Dermis microvascular lymphatic vessel endothelial cell (primary cell): ENCODE data around the gene REV3L. TPM values are rescaled to one million over a fixed set of nuclear protein-coding genes. Genes with fewer than 3 reads are reported as not detected.
A peak's percentile ranks its signal among the peaks of the same experiment; 100 is the strongest.
"Not testable (repeated sequence)": the region's sequence is repeated elsewhere in the genome, so short reads cannot be mapped to it uniquely, and the experiment has no call there.

Source experiments
- DNase-seq, 2 donors: peaks; one replicate each; pipeline versions ENCODE4 v3.0.0 to v3.0.0-alpha.2; 2010; ENCODE audit warnings: low read depth in 2 of 2
- total RNA-seq: library from RNA; depleted of rRNA; stranded (reverse); fragments of >200 nt; gene quantifications from 2 replicates; pipeline ENCODE4 v1.2.1, GENCODE V29; 2014

The REV3L gene, protein sequence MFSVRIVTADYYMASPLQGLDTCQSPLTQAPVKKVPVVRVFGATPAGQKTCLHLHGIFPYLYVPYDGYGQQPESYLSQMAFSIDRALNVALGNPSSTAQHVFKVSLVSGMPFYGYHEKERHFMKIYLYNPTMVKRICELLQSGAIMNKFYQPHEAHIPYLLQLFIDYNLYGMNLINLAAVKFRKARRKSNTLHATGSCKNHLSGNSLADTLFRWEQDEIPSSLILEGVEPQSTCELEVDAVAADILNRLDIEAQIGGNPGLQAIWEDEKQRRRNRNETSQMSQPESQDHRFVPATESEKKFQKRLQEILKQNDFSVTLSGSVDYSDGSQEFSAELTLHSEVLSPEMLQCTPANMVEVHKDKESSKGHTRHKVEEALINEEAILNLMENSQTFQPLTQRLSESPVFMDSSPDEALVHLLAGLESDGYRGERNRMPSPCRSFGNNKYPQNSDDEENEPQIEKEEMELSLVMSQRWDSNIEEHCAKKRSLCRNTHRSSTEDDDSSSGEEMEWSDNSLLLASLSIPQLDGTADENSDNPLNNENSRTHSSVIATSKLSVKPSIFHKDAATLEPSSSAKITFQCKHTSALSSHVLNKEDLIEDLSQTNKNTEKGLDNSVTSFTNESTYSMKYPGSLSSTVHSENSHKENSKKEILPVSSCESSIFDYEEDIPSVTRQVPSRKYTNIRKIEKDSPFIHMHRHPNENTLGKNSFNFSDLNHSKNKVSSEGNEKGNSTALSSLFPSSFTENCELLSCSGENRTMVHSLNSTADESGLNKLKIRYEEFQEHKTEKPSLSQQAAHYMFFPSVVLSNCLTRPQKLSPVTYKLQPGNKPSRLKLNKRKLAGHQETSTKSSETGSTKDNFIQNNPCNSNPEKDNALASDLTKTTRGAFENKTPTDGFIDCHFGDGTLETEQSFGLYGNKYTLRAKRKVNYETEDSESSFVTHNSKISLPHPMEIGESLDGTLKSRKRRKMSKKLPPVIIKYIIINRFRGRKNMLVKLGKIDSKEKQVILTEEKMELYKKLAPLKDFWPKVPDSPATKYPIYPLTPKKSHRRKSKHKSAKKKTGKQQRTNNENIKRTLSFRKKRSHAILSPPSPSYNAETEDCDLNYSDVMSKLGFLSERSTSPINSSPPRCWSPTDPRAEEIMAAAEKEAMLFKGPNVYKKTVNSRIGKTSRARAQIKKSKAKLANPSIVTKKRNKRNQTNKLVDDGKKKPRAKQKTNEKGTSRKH (N-terminal part only)
- total RNA-seq: 15.8 and 21.9 TPM in 2 replicates

DNA sequence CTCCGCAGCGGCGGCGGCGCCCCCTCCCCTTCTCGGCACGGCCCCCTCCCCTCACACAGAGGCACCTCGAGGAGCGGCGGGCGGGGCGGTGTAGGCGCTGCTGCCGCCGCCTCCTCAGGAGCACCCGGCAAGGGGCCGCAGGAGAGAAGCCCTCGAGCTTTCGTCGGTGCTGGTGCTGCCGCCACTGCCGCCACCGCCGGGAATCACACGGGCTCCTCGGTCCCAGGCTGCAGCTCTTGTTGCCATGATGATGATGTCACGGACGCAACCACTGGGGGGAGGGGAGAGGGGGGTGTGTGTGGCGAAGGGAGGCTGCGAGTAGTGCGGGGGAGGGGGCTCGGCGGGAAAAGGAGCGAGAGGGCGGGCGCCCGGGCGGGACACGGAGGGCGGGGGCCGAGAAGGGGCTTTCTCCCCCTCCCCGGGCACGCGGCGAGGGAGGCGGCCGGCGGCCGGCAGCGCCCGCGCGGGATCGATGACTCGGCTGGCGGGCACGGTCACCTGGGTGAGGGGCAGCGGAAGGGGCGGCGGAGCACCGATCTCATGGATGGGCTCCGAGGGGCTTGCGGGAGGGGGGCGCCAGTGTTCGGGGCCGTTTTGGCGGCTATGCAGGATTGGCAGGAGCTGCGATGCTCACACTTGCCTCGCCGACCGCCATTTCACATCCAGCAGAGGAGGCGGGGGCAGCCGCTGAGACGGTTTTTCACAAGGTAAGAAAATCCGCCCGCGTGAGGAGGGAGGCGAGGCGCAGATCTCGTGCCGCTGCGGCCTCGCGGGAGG is at the start of gene REV3L:
REV3L (minus strand) TSS at position 260 of the 777 bp plus-strand sequence. CDS start 330 bp downstream, outside the sequence.
- peak; percentile 76 to 91 for DNase-seq

DNA sequence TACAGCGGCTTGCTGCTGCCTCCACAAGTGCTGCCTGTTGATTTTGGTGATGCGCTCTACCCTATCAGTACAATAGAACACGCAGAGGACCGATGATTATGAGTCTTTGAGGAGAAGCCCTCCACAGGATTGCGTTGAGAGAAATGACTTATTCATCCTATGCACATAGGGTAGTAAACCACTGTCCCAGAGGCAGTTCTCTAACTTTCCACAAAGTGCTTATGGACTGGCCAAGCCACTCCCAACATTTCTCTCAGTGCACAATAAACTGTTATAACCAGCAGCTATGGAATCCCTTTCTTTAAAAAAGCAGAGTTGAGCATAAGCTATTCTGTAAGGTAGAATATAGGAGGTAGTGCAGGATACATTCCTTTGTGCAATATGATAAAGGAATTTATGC is 48.2 kb upstream of the REV3L start:
- DNase-seq: no peak

DNA sequence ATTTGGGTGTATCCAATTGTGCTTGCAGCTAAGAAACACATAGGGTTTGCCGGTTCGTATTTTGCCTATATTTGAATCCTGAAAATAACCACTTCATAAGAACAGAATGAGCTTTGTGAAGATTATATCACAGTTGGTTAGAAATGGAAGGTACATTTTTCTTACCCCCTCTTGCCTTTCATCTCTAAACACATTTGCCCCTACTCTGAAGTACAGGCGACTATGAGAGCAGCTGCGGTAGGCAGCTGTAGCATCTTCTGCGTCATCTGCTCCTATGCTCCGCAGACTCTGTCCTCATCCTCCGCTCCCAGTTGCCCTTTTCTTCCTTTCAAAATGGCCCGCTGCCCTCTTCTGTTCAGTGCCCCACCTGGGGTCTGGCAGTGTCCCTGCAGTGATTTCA is 47.6 kb upstream of the REV3L start:
- DNase-seq: no peak

DNA sequence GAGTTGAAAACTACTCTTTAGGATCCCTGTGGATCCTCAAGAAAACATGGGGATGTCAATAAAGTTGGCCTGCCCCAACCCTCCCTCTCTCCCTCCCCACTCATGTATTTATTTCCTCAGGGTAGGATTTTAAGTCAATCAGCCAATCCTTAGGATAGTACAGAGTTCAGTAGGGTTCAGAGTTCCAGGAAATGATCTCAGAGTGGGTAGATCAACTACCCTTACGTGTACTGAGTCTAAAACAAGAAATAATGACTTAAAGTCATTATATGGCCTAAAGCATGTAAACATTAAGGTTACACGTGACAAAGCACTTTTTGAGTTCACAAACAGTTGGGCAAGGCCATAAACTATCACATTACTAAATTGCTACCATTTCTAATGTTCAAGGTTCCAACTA is 47.2 kb upstream of the REV3L start:
- no peak for DNase-seq

DNA sequence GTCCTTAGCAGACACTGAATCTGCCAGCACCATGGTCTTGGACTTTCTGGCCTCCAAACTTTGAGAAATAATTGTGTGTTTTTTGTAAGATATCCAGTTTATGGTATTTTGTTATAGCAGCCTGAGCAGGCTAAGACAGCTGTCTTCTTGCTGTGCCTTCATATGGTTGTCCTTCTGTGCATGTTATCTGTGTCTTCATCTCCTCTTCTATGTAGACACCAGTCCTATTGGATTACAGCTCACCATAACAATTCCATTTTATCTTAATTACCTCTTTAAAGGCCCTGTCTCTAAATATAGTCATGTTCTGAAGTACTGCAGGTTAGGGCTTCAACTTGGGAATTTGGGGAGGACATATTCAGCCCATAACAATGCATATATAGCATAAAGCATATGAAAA is 44.3 kb upstream of the REV3L start:
- no peak for DNase-seq

DNA sequence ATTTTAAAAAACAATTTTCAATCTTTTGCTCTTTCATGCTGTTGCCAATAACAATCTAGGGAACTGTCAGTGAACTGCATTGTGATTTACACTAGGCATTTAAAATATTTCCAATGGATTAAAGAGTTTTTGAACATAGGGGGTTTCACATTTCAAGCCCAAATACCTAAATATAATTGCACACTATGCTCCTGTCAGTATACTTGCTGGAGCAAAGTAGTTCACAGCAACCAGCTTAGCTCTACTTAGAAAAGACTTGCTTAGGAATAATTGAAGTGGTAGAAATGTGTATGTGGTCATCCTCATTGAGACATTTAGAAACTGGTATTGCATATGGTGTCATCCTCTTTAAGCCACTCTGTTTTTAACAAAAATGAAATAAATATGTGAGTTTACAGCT is 41.7 kb upstream of the REV3L start:
- no peak for DNase-seq

DNA sequence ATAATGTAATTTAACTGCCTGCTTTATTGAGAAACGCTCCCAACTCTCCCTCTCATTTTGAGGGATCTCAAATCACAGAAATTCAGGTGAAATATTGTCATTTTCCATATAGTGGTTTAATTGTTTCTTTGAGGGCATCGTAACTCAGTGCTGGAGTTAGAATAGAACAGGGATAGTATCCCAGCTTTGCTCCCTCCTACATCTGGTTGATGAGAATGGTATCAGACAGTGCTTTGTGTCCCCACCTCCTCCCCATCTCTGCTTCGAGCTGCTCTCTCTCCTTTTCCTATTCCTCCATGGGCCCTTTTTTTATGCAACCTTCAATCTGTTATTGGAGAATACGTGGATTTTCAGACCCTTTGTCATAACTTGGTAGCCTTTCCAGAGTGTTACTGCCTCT is 41.2 kb upstream of the REV3L start:
- no peak for DNase-seq

DNA sequence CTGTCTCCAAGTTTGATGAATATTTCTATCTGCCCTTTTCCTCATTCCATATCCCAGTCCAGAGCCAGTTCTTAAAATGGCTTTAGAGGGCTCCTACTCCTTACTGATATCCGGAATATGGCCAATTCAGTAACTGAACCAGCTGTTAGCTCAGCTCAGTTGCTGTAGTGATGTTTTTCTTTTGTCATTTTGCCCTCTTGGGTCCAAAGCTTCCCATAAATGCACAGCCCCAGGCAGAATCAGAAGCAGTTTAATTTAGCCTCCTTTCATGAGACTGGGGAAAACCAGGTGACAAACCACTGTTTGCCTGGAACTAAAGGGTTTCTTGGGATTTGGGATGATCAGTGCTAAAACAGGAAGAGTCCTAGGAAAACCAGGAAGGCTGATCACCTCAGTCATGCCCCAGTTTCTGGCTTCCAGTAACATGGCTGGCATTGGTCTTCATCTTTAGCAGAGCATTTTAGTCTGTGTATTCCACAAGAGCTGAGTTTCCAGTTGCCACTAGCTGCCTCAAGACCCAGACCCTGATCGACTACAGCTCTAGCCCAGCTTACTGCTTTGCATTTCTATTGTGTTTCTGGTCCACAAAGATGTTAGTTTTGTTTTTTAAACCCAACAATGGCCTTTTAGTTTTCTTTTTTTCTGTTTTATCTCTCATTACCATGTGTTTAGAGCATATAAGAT is 40.6 kb upstream of the REV3L start:
- no peak for DNase-seq

DNA sequence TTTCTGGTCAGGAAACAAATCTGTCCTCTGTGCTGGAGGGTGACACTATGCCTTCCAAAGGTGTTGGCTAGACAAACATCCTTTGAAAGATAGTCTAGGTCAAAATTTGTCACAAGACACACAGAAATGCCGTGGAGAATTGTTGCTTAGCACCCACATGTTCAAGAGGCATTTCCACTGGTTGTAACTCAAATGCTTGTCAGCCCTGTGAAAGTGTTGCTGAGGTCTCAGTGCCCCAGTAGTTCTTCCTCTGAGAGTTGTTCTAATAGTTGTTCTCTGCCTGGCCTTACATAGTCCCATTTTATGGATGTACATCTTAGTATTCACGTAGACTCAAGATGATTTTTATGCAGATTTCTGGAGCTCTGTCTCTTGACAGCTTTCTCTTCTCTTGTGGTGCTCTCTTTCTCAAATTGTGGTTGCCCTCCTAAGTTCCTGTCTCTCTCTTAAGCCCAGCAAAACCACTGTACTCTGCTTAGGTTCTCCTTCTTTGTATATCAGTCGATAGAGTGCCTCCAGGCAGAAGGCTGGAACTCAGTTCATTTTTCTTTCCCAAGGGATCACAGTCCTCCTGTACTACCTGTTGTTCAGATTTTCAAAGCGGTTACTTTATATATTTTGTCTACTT is 39.5 kb upstream of the REV3L start:
- DNase-seq: no peak

DNA sequence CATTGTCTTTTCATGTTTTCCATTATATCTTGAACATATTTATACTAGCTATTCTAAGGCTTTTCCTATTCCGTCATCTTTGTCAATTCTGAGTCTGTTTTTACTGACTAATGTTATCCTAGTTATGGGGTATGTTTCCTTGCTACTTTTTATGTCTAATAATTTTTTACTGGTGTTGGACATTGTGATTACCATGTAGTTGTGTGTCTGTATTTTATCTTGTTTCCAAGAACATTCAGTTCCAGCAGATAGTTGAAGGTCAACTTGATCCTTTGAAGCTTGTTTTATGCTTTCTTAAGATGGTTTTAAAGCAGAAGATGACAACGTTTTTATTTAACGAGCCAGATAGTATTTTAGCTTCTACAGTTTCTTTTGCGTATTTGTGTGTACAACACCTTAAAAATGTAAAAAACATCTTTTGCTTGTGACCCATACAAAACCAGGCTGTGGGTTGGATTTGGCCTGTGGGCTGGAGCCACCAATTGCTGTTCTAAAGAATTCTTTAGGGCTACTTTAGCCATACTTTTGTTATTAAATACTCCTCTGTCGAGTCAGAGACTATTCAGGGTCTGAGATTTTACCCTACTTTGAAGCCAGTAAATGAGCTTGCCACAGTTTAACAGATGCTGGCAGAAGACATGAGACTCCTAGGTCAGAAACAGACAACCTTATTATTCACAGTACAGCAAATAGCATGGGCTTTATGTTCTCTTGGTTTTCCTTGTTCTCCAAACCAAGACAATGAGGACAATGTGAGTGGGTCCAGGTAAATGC is 38.7 kb upstream of the REV3L start:
- no peak for DNase-seq

DNA sequence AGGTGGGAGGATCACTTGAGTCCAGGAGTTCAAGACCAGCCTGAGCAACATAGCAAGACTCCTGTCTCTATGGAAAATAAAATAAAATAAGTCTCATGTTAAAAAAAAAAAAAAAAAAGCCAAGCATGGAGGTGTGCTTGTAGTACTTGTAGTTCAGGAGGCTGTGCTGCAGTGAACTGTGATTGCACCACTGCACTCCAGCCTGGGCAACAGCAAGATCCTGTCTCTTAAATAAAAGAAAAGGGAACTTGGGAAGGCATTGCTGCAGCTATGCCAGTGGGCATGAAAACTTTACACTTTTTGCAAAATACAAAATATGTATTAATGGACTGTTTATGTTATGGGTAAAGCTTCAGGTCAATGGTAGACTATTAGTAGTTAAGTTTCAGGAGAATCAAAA is 37.5 kb upstream of the REV3L start:
- DNase-seq: no peak

DNA sequence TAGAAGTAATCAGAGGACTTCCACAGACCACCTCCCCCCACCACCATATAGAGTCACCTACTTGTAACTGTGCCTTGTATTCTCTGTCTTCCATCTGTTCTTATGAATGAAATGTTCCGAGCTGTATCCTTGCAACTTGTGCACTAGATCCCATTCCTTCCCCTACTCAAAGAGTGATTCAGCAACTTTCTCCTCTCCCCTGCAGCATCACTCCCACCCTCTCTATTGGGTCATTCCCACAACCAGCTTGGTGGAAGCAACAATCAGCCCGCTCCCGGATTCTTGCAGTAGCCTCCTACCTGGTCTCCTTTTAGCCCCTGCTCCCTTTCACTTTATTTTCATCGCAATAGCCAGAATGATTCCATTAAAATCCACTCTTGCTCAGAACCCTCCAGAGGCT is 34.9 kb upstream of the REV3L start:
- DNase-seq: no peak

DNA sequence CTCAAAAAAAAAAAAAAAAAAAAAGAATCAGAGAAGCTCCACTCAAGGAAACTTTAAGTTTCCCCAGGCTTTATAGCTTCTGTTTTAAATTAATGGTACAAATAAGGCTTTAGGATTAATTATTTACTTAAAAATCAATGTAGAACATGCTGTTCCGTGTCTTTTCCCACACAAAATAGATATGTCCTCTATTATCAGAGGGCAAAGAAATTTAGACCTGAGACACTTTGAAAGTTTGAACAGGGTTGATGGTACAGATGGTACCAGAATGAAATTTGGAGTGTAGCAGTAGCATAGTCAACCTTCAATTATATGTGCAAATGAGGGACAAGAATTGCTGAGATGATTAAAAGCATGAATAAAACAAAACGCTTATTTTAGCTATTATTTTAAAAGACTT is 32.2 kb upstream of the REV3L start:
- DNase-seq: no peak

DNA sequence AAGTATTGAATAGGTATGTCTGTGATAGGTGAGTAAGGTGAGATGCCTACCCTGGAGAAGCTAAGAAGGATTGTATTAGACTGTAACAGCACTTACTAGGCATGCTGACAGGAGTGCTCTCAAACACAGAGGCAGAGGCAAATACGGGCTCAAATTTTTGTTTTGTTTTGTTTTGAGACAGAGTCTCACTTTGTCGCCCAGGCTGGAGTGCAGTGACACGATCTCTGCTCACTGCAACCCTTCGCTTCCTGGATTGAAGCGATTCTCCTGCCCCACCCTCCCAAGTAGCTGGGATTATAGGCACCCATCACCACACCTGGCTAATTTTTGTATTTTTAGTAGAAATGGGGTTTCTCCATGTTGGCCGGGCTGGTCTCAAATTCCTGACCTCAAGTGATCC is 31.5 kb upstream of the REV3L start:
- DNase-seq: not testable (repeated sequence)

DNA sequence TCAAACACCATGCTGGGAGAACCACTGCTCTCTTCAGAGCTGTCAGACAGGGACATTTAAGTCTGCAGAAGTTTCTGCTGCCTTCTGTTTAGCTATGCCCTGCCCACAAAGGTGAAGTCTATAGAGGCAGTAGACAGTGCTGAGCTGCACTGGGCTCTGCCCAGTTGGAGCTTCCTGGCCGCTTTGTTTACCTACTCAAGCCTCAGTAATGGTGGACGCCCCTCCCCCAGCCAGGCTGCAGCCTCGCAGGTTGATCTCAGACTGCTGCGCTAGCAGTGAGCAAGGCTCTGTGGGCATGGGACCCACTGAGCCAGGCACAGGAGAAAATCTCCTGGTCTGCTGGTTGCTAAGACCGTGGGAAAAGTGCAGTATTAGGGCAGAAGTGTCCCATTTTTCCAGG is 24.2 kb upstream of the REV3L start:
- DNase-seq: not testable (repeated sequence)

DNA sequence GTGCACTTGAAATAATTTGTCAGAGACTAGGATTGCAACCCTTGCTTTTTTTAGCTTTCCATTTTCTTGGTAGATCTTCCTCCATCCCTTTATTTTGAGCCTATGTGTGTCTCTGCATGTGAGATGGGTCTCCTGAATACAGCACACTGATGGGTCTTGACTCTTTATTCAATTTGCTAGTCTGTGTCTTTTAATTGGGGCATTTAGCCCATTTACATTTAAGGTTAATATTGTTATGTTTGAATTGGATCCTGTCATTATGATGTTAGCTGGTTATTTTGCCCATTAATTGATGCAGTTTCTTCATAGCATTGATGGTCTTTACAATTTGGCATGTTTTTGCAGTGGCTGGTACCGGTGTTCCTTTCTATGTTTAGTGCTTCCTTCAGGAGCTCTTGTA is 22.5 kb upstream of the REV3L start:
- DNase-seq: not testable (repeated sequence)

DNA sequence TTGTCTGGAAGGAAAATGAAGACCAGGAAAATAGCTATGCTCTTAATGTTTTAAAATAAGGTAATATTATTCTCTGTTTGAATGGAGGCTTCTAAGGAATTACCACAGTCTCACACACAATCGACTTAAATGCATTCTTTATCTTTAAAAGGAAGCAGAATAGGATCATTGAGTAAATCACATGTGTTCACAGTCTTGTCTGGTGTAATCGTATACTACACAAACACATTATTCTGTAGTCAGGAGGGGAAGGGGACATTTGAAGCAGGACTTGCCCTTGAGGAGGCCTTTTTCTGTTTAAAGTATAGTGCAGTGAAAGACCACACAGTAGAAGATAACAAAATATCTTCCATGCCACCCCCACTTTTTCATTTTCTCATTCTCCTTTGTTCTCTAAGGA is 20.6 kb upstream of the REV3L start:
- DNase-seq: no peak

DNA sequence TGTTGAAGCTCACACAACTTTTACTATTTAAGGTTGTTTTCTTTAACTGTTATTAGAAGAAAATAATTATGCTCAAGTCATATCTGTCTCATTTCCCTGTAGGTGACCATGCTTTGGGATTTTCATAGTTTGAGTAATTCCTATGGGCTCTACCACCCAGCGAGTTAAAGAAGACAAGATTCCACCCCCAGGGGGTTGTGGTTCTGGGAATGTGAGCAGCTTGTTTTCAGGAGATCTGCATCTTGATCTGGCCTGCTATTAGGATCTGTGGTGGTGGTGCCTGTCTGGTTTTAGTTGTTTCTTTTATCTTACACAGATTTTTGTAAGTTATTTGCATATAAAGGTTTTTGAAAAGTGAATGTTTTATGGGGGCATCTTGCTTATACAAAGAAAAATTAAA is 20.2 kb upstream of the REV3L start:
- DNase-seq: no peak

DNA sequence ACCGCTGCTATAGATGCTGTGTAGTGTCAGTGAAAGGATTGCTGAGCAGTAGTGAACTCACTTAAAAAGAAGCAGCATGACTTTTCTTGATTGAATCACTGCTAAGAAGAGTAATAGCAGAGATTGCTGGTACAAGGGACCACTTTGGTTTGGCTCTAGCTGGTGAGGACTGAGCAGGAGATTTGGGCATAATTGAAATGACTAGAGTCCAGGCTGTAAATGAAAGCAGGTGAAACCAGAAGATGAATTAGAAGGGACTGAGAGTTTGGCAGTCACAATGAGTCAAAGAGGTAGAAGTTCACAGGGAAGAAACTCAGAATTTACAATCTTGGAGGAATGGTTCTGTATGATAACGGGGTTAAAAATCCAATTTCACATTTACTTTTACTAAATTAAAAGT is 19.1 kb upstream of the REV3L start:
- DNase-seq: no peak
